H1 (cell line): ENCODE measurements around the gene PRSS8. TPM values are rescaled to one million over a fixed set of nuclear protein-coding genes. Genes with fewer than 3 reads are reported as not detected.

Experiments used
- RAD21 ChIP-seq, 2 experiments: IDR thresholded peaks in 1 of 2; conservative IDR thresholded peaks in 1 of 2; 2 replicates each; pipeline ENCODE4 v1.6.1; 2011; ENCODE audit warnings: low read depth in 2 of 2, low read length in 2 of 2, improper control_type of control experiment in 1 of 2, inconsistent platforms in 1 of 2, mild to moderate bottlenecking in 1 of 2, moderate library complexity in 1 of 2
- YY1 ChIP-seq: IDR thresholded peaks from 2 replicates; pipeline ENCODE4 v1.6.1; 2011; ENCODE audit warnings: low read depth, mild to moderate bottlenecking, low read length
- polyA plus RNA-seq, 7 experiments: library from polyadenylated mRNA; depleted of rRNA in 3 of 7; stranded (reverse) in 5 of 7; unstranded in 2 of 7; fragments of >200 nt in 5 of 7; fragments of 200-250 nt in 2 of 7; gene quantifications; 1 replicate in 5 of 7; 2 replicates in 1 of 7; 4 replicates in 1 of 7; pipeline versions ENCODE4 v1.2.1 to v1.2.3, GENCODE V29; 2011 to 2013; ENCODE audit warnings: missing spikeins in 2 of 7, mixed read lengths in 2 of 7
- total RNA-seq: library from RNA; stranded (reverse); fragmentation: NEBNext Ultra II Directional; extraction: Animal tissue kit (Norgen Biotek cat#: 25700); gene quantifications from 2 replicates; pipeline ENCODE4 v1.2.1, GENCODE V29; 2021
- TF ChIP-seq, protein P1 (sequence below): fragments of 300-600 bp; sonication (generic); IDR thresholded peaks from 2 replicates; pipeline ENCODE4 v1.7.1; 2012; ENCODE audit warnings: low read length, moderate library complexity, mild to moderate bottlenecking, inconsistent platforms; ENCODE audit not compliant: insufficient replicate concordance
- TF ChIP-seq, protein P2 (sequence below): IDR thresholded peaks from 2 replicates; pipeline ENCODE4 v1.6.1; 2012; ENCODE audit warnings: inconsistent platforms

Gene PRSS8
- total and polyA plus RNA-seq, 2 of the 8 experiments (the other 6 are each of a cell fraction or from before 2014, with no cell fraction given), result 87.7 to 273 TPM

- TF ChIP-seq, protein P1, sequence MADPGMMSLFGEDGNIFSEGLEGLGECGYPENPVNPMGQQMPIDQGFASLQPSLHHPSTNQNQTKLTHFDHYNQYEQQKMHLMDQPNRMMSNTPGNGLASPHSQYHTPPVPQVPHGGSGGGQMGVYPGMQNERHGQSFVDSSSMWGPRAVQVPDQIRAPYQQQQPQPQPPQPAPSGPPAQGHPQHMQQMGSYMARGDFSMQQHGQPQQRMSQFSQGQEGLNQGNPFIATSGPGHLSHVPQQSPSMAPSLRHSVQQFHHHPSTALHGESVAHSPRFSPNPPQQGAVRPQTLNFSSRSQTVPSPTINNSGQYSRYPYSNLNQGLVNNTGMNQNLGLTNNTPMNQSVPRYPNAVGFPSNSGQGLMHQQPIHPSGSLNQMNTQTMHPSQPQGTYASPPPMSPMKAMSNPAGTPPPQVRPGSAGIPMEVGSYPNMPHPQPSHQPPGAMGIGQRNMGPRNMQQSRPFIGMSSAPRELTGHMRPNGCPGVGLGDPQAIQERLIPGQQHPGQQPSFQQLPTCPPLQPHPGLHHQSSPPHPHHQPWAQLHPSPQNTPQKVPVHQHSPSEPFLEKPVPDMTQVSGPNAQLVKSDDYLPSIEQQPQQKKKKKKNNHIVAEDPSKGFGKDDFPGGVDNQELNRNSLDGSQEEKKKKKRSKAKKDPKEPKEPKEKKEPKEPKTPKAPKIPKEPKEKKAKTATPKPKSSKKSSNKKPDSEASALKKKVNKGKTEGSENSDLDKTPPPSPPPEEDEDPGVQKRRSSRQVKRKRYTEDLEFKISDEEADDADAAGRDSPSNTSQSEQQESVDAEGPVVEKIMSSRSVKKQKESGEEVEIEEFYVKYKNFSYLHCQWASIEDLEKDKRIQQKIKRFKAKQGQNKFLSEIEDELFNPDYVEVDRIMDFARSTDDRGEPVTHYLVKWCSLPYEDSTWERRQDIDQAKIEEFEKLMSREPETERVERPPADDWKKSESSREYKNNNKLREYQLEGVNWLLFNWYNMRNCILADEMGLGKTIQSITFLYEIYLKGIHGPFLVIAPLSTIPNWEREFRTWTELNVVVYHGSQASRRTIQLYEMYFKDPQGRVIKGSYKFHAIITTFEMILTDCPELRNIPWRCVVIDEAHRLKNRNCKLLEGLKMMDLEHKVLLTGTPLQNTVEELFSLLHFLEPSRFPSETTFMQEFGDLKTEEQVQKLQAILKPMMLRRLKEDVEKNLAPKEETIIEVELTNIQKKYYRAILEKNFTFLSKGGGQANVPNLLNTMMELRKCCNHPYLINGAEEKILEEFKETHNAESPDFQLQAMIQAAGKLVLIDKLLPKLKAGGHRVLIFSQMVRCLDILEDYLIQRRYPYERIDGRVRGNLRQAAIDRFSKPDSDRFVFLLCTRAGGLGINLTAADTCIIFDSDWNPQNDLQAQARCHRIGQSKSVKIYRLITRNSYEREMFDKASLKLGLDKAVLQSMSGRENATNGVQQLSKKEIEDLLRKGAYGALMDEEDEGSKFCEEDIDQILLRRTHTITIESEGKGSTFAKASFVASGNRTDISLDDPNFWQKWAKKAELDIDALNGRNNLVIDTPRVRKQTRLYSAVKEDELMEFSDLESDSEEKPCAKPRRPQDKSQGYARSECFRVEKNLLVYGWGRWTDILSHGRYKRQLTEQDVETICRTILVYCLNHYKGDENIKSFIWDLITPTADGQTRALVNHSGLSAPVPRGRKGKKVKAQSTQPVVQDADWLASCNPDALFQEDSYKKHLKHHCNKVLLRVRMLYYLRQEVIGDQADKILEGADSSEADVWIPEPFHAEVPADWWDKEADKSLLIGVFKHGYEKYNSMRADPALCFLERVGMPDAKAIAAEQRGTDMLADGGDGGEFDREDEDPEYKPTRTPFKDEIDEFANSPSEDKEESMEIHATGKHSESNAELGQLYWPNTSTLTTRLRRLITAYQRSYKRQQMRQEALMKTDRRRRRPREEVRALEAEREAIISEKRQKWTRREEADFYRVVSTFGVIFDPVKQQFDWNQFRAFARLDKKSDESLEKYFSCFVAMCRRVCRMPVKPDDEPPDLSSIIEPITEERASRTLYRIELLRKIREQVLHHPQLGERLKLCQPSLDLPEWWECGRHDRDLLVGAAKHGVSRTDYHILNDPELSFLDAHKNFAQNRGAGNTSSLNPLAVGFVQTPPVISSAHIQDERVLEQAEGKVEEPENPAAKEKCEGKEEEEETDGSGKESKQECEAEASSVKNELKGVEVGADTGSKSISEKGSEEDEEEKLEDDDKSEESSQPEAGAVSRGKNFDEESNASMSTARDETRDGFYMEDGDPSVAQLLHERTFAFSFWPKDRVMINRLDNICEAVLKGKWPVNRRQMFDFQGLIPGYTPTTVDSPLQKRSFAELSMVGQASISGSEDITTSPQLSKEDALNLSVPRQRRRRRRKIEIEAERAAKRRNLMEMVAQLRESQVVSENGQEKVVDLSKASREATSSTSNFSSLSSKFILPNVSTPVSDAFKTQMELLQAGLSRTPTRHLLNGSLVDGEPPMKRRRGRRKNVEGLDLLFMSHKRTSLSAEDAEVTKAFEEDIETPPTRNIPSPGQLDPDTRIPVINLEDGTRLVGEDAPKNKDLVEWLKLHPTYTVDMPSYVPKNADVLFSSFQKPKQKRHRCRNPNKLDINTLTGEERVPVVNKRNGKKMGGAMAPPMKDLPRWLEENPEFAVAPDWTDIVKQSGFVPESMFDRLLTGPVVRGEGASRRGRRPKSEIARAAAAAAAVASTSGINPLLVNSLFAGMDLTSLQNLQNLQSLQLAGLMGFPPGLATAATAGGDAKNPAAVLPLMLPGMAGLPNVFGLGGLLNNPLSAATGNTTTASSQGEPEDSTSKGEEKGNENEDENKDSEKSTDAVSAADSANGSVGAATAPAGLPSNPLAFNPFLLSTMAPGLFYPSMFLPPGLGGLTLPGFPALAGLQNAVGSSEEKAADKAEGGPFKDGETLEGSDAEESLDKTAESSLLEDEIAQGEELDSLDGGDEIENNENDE, result no peak
- TF ChIP-seq, protein P2, sequence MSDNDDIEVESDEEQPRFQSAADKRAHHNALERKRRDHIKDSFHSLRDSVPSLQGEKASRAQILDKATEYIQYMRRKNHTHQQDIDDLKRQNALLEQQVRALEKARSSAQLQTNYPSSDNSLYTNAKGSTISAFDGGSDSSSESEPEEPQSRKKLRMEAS, result no peak
- TF ChIP-seq YY1 (no peak), RAD21 (IDR thresholded peaks at IDR 0.05 in 1 of 2, conservative IDR thresholded peaks at IDR 0.05 in 1 of 2; ENCODE audit: low read depth in 2 of 2, low read length in 2 of 2) (0 out of 4 replicates have a peak, but pooled peaks of 1 of the 2 experiments have one; percentile 1)
These were observed 42.3 kb downstream of the PRSS8 start (continued) for GRCh38 chr16:31093132-31093703.
